Panc1 (cell line): ENCODE data around the gene KCNIP3.

Source experiments
- POLR2AphosphoS5 ChIP-seq: IDR thresholded peaks from 2 replicates; pipeline ENCODE4 v1.6.1; 2012; ENCODE audit warnings: mild to moderate bottlenecking, low read depth, low read length, moderate library complexity
- TF ChIP-seq, protein P1 (sequence below): fragments of 450-650 bp; IDR thresholded peaks from 2 replicates; pipeline ENCODE4 v1.5.1; 2017; ENCODE audit warnings: mild to moderate bottlenecking
- TF ChIP-seq, protein P2 (sequence below), 2 experiments: IDR thresholded peaks; 2 replicates each; pipeline ENCODE4 v1.6.1; 2011 to 2012; ENCODE audit warnings: low read depth in 2 of 2, control low read depth in 1 of 2, low read length in 1 of 2, mild to moderate bottlenecking in 1 of 2, moderate library complexity in 1 of 2; ENCODE audit not compliant: insufficient read depth in 1 of 2

DNA sequence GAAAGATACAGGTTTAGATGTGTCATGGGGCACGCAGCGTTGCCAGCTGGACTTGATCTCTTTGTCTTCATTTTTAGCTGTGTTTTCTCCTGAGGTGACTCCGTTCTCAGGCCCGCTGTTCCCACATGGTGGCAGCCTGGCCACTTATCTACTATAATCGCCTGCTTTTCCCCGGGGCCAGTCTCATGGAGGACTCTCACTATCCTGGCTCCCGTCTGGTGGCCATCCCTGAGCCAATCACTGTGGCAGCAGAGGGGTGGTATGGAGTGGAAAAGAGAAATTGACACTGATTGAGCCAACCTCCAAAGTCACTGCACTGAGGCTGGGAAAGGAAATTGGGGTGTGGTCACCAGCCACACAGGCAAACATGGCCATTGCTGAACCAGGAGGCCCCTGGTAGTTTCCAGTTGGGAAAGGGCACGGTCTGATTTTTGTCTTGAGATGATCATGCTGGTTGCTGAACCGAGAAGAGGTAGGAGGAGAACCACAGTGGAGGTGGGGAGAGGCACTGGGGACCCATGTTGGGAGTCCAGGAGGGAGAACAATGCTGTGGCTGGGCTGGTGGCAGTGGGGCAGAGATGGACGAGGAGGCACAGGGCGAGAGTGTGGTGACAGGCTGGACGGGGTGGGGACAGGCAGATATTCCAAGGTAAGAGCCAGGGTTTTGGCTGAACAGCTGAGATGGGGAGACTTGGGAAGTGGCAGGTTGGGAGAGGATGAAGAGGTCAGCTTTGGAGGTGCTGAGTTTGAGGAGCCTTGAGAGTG lies 45.6 kb downstream of the KCNIP3 start:
- TF ChIP-seq, protein P1, sequence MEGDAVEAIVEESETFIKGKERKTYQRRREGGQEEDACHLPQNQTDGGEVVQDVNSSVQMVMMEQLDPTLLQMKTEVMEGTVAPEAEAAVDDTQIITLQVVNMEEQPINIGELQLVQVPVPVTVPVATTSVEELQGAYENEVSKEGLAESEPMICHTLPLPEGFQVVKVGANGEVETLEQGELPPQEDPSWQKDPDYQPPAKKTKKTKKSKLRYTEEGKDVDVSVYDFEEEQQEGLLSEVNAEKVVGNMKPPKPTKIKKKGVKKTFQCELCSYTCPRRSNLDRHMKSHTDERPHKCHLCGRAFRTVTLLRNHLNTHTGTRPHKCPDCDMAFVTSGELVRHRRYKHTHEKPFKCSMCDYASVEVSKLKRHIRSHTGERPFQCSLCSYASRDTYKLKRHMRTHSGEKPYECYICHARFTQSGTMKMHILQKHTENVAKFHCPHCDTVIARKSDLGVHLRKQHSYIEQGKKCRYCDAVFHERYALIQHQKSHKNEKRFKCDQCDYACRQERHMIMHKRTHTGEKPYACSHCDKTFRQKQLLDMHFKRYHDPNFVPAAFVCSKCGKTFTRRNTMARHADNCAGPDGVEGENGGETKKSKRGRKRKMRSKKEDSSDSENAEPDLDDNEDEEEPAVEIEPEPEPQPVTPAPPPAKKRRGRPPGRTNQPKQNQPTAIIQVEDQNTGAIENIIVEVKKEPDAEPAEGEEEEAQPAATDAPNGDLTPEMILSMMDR: no peak
- TF ChIP-seq, protein P2, sequence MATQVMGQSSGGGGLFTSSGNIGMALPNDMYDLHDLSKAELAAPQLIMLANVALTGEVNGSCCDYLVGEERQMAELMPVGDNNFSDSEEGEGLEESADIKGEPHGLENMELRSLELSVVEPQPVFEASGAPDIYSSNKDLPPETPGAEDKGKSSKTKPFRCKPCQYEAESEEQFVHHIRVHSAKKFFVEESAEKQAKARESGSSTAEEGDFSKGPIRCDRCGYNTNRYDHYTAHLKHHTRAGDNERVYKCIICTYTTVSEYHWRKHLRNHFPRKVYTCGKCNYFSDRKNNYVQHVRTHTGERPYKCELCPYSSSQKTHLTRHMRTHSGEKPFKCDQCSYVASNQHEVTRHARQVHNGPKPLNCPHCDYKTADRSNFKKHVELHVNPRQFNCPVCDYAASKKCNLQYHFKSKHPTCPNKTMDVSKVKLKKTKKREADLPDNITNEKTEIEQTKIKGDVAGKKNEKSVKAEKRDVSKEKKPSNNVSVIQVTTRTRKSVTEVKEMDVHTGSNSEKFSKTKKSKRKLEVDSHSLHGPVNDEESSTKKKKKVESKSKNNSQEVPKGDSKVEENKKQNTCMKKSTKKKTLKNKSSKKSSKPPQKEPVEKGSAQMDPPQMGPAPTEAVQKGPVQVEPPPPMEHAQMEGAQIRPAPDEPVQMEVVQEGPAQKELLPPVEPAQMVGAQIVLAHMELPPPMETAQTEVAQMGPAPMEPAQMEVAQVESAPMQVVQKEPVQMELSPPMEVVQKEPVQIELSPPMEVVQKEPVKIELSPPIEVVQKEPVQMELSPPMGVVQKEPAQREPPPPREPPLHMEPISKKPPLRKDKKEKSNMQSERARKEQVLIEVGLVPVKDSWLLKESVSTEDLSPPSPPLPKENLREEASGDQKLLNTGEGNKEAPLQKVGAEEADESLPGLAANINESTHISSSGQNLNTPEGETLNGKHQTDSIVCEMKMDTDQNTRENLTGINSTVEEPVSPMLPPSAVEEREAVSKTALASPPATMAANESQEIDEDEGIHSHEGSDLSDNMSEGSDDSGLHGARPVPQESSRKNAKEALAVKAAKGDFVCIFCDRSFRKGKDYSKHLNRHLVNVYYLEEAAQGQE (IDR thresholded peaks at IDR 0.05; ENCODE audit: insufficient read depth in 1 of 2, low read depth in 2 of 2, low read length in 1 of 2): no peak
- TF ChIP-seq POLR2AphosphoS5: no peak
